Esophagus muscularis mucosa (tissue), 4 donors: ENCODE data around the gene SYNPO2. TPM values are rescaled to one million over a fixed set of nuclear protein-coding genes. Genes with fewer than 3 reads are reported as not detected.
A peak's percentile ranks its signal among the peaks of the same experiment; 100 is the strongest.
"Not testable (repeated sequence)": the region's sequence is repeated elsewhere in the genome, so short reads cannot be mapped to it uniquely, and the experiment has no call there.

Experiments used
- DNase-seq: peaks from one replicate; pipeline ENCODE4 v3.0.0-alpha.2; 2017; ENCODE audit errors: extremely low spot score
- H3K27ac ChIP-seq, 4 donors: fragments of 200-600 bp; sonication (generic); replicated peaks in 1 of 4; 1 replicate in 3 of 4; 2 replicates in 1 of 4; pipeline ENCODE4 v1.5.1; 2016 to 2019; ENCODE audit warnings: mild to moderate bottlenecking in 1 of 4
- H3K27me3 ChIP-seq, 4 donors: fragments of 200-600 bp; sonication (generic); one replicate each; pipeline versions ENCODE4 v1.5.1 to v1.6.0; 2016 to 2019
- H3K36me3 ChIP-seq, 4 donors: fragments of 200-600 bp; sonication (generic); one replicate each; pipeline ENCODE4 v1.5.1; 2016 to 2019
- H3K4me1 ChIP-seq, 4 donors: fragments of 200-600 bp; sonication (generic); one replicate each; pipeline ENCODE4 v1.5.1; 2016 to 2019
- H3K4me3 ChIP-seq, 4 donors: fragments of 200-600 bp; sonication (generic); 1 replicate in 2 of 4; 2 replicates in 2 of 4; pipeline ENCODE4 v1.5.1; 2016 to 2019; ENCODE audit warnings: mild to moderate bottlenecking in 4 of 4, moderate library complexity in 1 of 4
- H3K9me3 ChIP-seq, 4 donors: fragments of 200-600 bp; sonication (generic); 1 replicate in 3 of 4; 2 replicates in 1 of 4; pipeline ENCODE4 v1.5.1; 2016 to 2019
- EP300 ChIP-seq: sonication (generic); formaldehyde crosslinking; IDR thresholded peaks from one replicate; pipeline ENCODE4 v1.6.1; 2017; ENCODE audit warnings: antibody characterized with exemption
- POLR2A ChIP-seq: fragments of 450-650 bp; IDR thresholded peaks from one replicate; pipeline ENCODE4 v1.6.1; 2017; ENCODE audit warnings: antibody characterized with exemption, moderate library complexity, mild to moderate bottlenecking, low read depth
- POLR2AphosphoS5 ChIP-seq, 2 donors: sonication (generic); formaldehyde crosslinking; IDR thresholded peaks; one replicate each; pipeline ENCODE4 v1.6.1; 2017; ENCODE audit warnings: antibody characterized with exemption in 2 of 2
- WGBS: methylation state at CpG from one replicate; pipeline ENCODE4 v1.1.5; 2018; 5-methylcytosine and 5-hydroxymethylcytosine counted together
- intact Hi-C: fragments of 100-400 bp; cut with DNase I; formaldehyde crosslinking; loops from one replicate; pipeline ENCODE4 v1.15.1; 2023
- total RNA-seq, 4 donors: library from RNA; depleted of rRNA; stranded (reverse); fragments of >200 nt; gene quantifications; one replicate each; pipeline versions ENCODE4 v1.1.0 to v1.2.1, GENCODE V29; 2016
- TF ChIP-seq, protein P1 (sequence below), 3 experiments: fragments of 200-600 bp in 2 of 3; fragments of 450-650 bp in 1 of 3; sonication (generic) in 2 of 3; IDR thresholded peaks; one replicate each; pipeline ENCODE4 v1.5.1; 2017 to 2019; ENCODE audit warnings: antibody characterized with exemption in 3 of 3, mild to moderate bottlenecking in 2 of 3, moderate library complexity in 1 of 3

Gene SYNPO2
- total RNA-seq, 4 donors from 2014 or later: 2,073 to 2,783 (median 2,517) TPM

DNA sequence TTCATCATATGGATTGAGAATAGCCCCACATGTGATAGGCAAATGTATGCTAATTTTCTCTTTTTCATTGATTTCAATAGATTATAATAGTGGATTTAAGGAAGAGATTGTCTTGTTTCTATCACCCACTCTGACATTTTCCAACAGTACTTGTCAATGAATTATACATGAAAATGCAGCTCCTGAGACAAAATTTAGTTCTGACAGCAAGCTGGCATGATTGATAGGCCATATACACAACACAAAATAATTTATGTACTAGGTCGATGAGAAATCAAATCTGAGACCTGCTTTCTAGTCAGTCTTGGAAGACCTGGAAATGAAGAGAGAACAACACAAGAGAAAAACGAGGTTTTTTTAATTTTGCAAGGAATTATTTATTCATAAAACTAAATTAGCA lies 129.0 kb downstream of the SYNPO2 start:
- intact Hi-C loops: no loop called here
- 72% methylated on average over 2 of the region's 2 CpGs for WGBS
- H3K27ac ChIP-seq: peak overlapping the region; percentile 91 to 98 (median 94)
- peaks cover 28 to 84% (median 58%) of the 10 kb centered on the region in 4 donors for H3K4me1 ChIP-seq
- no peaks in the 10 kb centered on the region for H3K27me3 ChIP-seq
- H3K4me3 ChIP-seq: no peak overlapping the region
- no peak for TF ChIP-seq EP300
- TF ChIP-seq, protein P1, sequence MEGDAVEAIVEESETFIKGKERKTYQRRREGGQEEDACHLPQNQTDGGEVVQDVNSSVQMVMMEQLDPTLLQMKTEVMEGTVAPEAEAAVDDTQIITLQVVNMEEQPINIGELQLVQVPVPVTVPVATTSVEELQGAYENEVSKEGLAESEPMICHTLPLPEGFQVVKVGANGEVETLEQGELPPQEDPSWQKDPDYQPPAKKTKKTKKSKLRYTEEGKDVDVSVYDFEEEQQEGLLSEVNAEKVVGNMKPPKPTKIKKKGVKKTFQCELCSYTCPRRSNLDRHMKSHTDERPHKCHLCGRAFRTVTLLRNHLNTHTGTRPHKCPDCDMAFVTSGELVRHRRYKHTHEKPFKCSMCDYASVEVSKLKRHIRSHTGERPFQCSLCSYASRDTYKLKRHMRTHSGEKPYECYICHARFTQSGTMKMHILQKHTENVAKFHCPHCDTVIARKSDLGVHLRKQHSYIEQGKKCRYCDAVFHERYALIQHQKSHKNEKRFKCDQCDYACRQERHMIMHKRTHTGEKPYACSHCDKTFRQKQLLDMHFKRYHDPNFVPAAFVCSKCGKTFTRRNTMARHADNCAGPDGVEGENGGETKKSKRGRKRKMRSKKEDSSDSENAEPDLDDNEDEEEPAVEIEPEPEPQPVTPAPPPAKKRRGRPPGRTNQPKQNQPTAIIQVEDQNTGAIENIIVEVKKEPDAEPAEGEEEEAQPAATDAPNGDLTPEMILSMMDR (IDR thresholded peaks at IDR 0.05): no peak
- TF ChIP-seq POLR2A: no peak
- TF ChIP-seq POLR2AphosphoS5 (IDR thresholded peaks at IDR 0.05): no peak
- H3K9me3 ChIP-seq: no peaks in the 10 kb centered on the region
- DNase-seq: no peak
- no peaks in the 10 kb centered on the region for H3K36me3 ChIP-seq

DNA sequence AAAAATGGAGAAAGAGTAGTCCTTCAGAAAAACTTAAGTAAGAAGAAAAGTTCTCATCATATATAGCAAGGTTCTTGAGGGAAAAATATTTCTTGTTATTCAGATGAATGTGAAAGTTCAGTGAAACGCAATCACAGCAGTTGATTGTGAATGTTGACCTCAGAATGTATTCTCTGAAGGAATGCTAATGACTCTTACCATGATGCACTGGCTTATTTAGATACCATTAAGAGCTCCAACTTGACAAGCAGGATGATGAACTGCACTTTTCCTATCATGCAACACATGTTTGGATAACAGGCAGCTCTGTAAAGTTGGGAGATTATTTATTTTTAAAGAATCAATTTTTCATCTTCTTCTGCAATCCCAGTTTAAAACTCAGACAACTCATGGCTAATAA lies 131.5 kb downstream of the SYNPO2 start:
- Histone ChIP-seq H3K9me3 (no peaks in the 10 kb centered on the region), H3K27me3 (no peaks in the 10 kb centered on the region), H3K36me3 (peaks cover 0 to 5% (median 2%) of the 10 kb centered on the region in 4 donors), H3K4me1 (peaks cover 29 to 88% (median 62%) of the 10 kb centered on the region in 4 donors), H3K4me3 (no peak overlapping the region), H3K27ac (peak overlapping the region; percentile 91 to 98 (median 94))
- intact Hi-C loops: no loop called here
- DNase-seq: no peak
- no peak for TF ChIP-seq EP300
- TF ChIP-seq POLR2AphosphoS5 (IDR thresholded peaks at IDR 0.05): peak in 1 of 2 donors; percentile 67
- TF ChIP-seq POLR2A: no peak
- WGBS: 33% methylated on average over 1 of the region's 1 CpG

DNA sequence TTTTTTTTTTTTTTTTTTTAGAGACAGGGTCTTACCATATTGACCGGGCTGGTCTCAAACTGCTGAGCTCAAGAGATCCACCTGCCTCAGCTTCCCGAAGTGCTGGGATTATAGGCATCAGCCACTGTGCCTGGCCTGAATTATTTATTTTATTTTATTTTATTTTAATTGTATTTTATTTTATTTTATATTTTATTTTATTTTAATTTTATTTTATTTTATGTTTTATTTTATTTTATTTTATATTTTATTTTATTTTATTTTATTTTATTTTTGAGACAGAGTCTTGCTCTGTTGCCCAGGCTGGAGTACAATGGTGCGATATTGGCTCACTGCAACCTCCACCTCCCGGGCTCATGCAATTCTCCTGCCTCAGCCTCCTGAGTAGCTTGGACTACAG lies 133.9 kb downstream of the SYNPO2 start:
- H3K27me3 ChIP-seq, DNase-seq, H3K36me3 ChIP-seq, H3K9me3 ChIP-seq, intact Hi-C loops, H3K4me3 ChIP-seq: not testable (repeated sequence)
- Histone ChIP-seq H3K27ac (peak overlapping the region; percentile 91 to 98 (median 94)), H3K4me1 (peaks cover 30 to 84% (median 56%) of the 10 kb centered on the region in 4 donors)
- 91% methylated on average over 4 of the region's 4 CpGs for WGBS

DNA sequence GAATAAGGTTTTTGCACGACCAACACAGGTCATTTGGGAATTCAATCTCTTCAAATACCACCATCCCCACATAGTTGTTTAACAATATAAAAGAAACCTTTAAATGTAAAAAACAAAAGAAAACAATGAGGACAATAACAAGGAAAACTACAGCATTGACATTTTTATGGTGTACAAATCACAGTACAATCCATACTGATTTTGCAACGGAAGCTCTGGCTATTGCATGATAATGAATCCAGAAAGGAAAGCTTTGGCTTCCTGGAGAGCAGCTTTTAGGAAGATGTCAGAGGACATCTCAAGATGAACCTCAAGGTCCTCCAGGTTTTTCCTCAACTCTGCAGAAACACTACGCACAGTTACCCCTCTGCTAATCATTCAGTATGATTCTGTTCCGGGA lies 135.4 kb downstream of the SYNPO2 start:
- TF ChIP-seq POLR2AphosphoS5 (IDR thresholded peaks at IDR 0.05) (no peak), POLR2A (no peak), EP300 (no peak)
- TF ChIP-seq, protein P1 (IDR thresholded peaks at IDR 0.05): no peak
- peaks cover 30 to 74% (median 51%) of the 10 kb centered on the region in 4 donors for H3K4me1 ChIP-seq
- WGBS: 68% methylated on average over 4 of the region's 4 CpGs
- intact Hi-C loops: no loop called here
- H3K4me3 ChIP-seq: no peak overlapping the region
- H3K27ac ChIP-seq: peak overlapping the region; percentile 91 to 98 (median 94)
- no peak for DNase-seq
- H3K9me3 ChIP-seq: no peaks in the 10 kb centered on the region
- no peaks in the 10 kb centered on the region for H3K27me3 ChIP-seq
- peaks cover 0 to 5% (median 2%) of the 10 kb centered on the region in 4 donors for H3K36me3 ChIP-seq

DNA sequence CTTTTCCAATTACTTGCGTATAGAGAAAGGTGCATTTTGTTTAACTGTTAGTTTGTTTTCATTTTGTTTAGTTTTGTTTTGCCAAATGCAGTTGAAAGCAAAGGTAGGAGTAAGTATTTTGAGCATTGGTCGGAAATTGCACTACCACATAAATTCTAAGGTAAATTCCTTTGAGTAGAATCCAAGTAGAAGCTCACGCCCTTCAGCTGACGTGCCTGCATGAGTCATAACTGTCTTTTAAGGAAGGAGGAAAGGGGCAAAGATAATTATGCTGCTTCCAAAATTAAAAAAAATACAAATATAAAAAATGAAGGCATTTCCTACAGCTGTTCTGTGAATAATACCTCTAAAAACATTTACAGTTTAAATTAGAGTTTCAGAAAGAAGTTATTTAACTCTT lies 136.8 kb downstream of the SYNPO2 start:
- DNase-seq: no peak
- H3K9me3 ChIP-seq: no peaks in the 10 kb centered on the region
- peak overlapping the region; percentile 55 to 63 (median 62) for H3K4me3 ChIP-seq
- peak overlapping the region; percentile 91 to 98 (median 94) for H3K27ac ChIP-seq
- TF ChIP-seq, protein P1 (IDR thresholded peaks at IDR 0.05): no peak
- TF ChIP-seq POLR2AphosphoS5 (IDR thresholded peaks at IDR 0.05) (no peak), POLR2A (no peak), EP300 (no peak)
- intact Hi-C loops: loop anchor here (5.0 kb wide), 1 partner anchor 33 kb away; no protein-coding TSS in a partner anchor
- H3K27me3 ChIP-seq: no peaks in the 10 kb centered on the region
- peaks cover 0 to 14% (median 11%) of the 10 kb centered on the region in 4 donors for H3K36me3 ChIP-seq
- H3K4me1 ChIP-seq: peaks cover 28 to 61% (median 39%) of the 10 kb centered on the region in 4 donors
- WGBS: 30% methylated on average over 4 of the region's 4 CpGs
